Peyer's patch (tissue), 4 donors: Measurements from ENCODE around the gene PPP1R36. TPM values are rescaled to one million over a fixed set of nuclear protein-coding genes. Genes with fewer than 3 reads are reported as not detected.
"Not testable (repeated sequence)": the region's sequence is repeated elsewhere in the genome, so short reads cannot be mapped to it uniquely, and the experiment has no call there.

Experiments used
- DNase-seq, 3 donors: peaks; one replicate each; pipeline ENCODE4 v3.0.0-alpha.2; 2017 to 2019
- H3K27ac ChIP-seq, 4 donors: fragments of 200-600 bp; sonication (generic); one replicate each; pipeline ENCODE4 v1.5.1; 2016 to 2019
- H3K27me3 ChIP-seq, 2 donors: fragments of 200-600 bp; sonication (generic); one replicate each; pipeline ENCODE4 v1.5.1; 2019
- H3K36me3 ChIP-seq, 3 donors: fragments of 200-600 bp; sonication (generic); one replicate each; pipeline ENCODE4 v1.5.1; 2016 to 2019
- H3K4me1 ChIP-seq, 4 donors: fragments of 200-600 bp; sonication (generic); one replicate each; pipeline ENCODE4 v1.5.1; 2016 to 2019
- H3K4me3 ChIP-seq, 4 donors: fragments of 200-600 bp; sonication (generic); 1 replicate in 3 of 4; 2 replicates in 1 of 4; pipeline ENCODE4 v1.5.1; 2016 to 2019; ENCODE audit warnings: mild to moderate bottlenecking in 1 of 4
- H3K9me3 ChIP-seq, 4 donors: fragments of 200-600 bp; sonication (generic); one replicate each; pipeline ENCODE4 v1.5.1; 2016 to 2019; ENCODE audit warnings: mild to moderate bottlenecking in 1 of 4
- CTCF ChIP-seq, 6 experiments: fragments of 450-650 bp in 4 of 6; fragments of 200-600 bp in 2 of 6; sonication (generic) in 1 of 6; IDR thresholded peaks; one replicate each; pipeline ENCODE4 v1.5.1; 2017 to 2019; ENCODE audit warnings: antibody characterized with exemption in 6 of 6, mild to moderate bottlenecking in 3 of 6, moderate library complexity in 1 of 6
- POLR2A ChIP-seq, 2 donors: fragments of 450-650 bp; IDR thresholded peaks; one replicate each; pipeline ENCODE4 v1.5.1; 2017; ENCODE audit warnings: antibody characterized with exemption in 2 of 2, mild to moderate bottlenecking in 2 of 2, moderate library complexity in 2 of 2
- total RNA-seq, 4 donors: library from RNA; depleted of rRNA; stranded (reverse); fragments of >200 nt; gene quantifications; one replicate each; pipeline ENCODE4 v1.1.0, GENCODE V29; 2016

The PPP1R36 gene
- total RNA-seq, 4 donors from 2014 or later = 1.9 to 7.4 (median 2.1) TPM; not detected in 1

DNA sequence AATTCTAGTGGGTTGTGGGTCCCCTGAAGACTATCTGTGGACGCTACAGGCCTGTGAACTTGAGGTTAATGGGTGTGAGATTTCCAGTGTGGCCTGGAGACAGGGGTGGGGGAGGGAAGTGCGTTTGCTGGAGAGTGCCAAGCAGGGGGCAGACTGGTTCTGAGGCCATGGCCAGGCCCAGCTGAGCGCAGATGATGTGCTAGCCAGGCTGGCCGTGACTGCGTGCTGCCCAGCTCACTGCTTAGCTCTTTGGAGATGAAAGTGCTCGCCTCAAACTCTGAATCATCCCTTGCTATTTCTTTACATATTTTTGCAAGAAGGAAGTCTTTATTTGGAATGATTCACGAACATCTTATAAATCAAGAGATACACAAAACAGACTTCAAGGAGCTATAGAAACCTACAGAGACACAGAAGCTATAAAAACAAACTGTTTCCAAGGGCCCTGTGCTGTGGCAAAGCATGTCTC, 79.2 kb downstream of the PPP1R36 start:
- H3K36me3 ChIP-seq = no peaks in the 10 kb centered on the region
- peaks cover 0 to 6% (median 0%) of the 10 kb centered on the region in 4 donors for H3K4me1 ChIP-seq
- peak overlapping the region in 1 of 4 donors; percentile 75 for H3K27ac ChIP-seq
- no peak for DNase-seq
- no peaks in the 10 kb centered on the region for H3K27me3 ChIP-seq
- no peak overlapping the region for H3K4me3 ChIP-seq
- no peaks in the 10 kb centered on the region for H3K9me3 ChIP-seq
- no peak for TF ChIP-seq CTCF (IDR thresholded peaks at IDR 0.05)
- TF ChIP-seq POLR2A (IDR thresholded peaks at IDR 0.05) = no peak

GRCh38 chr14:64630778-64631177, 81.0 kb downstream of the PPP1R36 start:
- Histone ChIP-seq H3K9me3 (no peaks in the 10 kb centered on the region), H3K27me3 (no peaks in the 10 kb centered on the region), H3K27ac (peak overlapping the region in 1 of 4 donors; percentile 75), H3K36me3 (no peaks in the 10 kb centered on the region), H3K4me1 (peaks cover 0 to 6% (median 0%) of the 10 kb centered on the region in 4 donors), H3K4me3 (no peak overlapping the region)
- TF ChIP-seq CTCF (IDR thresholded peaks at IDR 0.05) = no peak
- no peak for DNase-seq

GRCh38 chr14:64631222-64631621, 81.5 kb downstream of the PPP1R36 start:
- H3K9me3 ChIP-seq, H3K4me1 ChIP-seq, DNase-seq, H3K4me3 ChIP-seq, H3K27me3 ChIP-seq, H3K36me3 ChIP-seq: not testable (repeated sequence)
- peak overlapping the region in 1 of 4 donors; percentile 75 for H3K27ac ChIP-seq

DNA sequence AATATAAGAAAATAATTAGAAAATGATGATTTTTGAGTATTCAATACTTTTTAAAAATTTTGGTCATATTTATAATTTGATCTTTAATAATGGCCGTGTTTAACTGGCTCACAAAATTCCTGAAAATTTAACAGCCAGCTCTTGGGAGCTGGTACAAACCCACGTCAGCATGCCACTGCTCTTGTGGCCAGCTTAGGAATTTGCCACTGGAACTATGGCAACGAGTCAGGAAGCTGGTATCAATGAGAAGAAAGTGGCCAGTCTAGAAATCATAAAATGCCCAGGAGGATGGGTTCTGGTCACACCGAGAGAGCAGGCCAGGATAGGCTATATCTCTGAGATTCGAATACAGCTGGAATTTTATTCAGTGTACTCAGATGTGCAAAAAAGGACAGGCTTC, 82.3 kb downstream of the PPP1R36 start:
- Histone ChIP-seq H3K27me3 (no peaks in the 10 kb centered on the region), H3K9me3 (no peaks in the 10 kb centered on the region), H3K27ac (peak overlapping the region in 2 of 4 donors; percentile 11 to 64), H3K36me3 (no peaks in the 10 kb centered on the region), H3K4me3 (no peak overlapping the region), H3K4me1 (peaks cover 0 to 6% (median 0%) of the 10 kb centered on the region in 4 donors)
- TF ChIP-seq CTCF (IDR thresholded peaks at IDR 0.05) (no peak), POLR2A (IDR thresholded peaks at IDR 0.05) (no peak)
- no peak for DNase-seq

GRCh38 chr14:64634558-64634957, 84.8 kb downstream of the PPP1R36 start:
- Histone ChIP-seq H3K4me1 (peaks cover 0 to 6% (median 0%) of the 10 kb centered on the region in 4 donors), H3K4me3 (no peak overlapping the region), H3K9me3 (no peaks in the 10 kb centered on the region), H3K27ac (no peak overlapping the region), H3K36me3 (no peaks in the 10 kb centered on the region), H3K27me3 (no peaks in the 10 kb centered on the region)
- TF ChIP-seq CTCF (IDR thresholded peaks at IDR 0.05) (no peak), POLR2A (IDR thresholded peaks at IDR 0.05) (no peak)
- no peak for DNase-seq

- H3K27ac ChIP-seq = no peak overlapping the region
- TF ChIP-seq POLR2A (IDR thresholded peaks at IDR 0.05) = no peak
- TF ChIP-seq CTCF (IDR thresholded peaks at IDR 0.05) = peak; percentile 78 to 93 (median 84)
Observed at GRCh38 chr14:64636208-64636979, 86.6 kb downstream of the PPP1R36 start.

More at GRCh38 chr14:64636208-64636979, 86.6 kb downstream of the PPP1R36 start:
- Histone ChIP-seq H3K36me3 (no peaks in the 10 kb centered on the region), H3K4me1 (peaks cover 0 to 6% (median 0%) of the 10 kb centered on the region in 4 donors), H3K4me3 (no peak overlapping the region), H3K27me3 (no peaks in the 10 kb centered on the region), H3K9me3 (no peaks in the 10 kb centered on the region)
- peak; percentile 52 to 87 (median 80) for DNase-seq
